OCI-LY7 (cell line): ENCODE data around the gene SLX4IP.

ENCODE experiments used
- EZH2phosphoT487 ChIP-seq: fragments of 200-600 bp; sonication (generic); IDR thresholded peaks from 2 replicates; pipeline ENCODE4 v1.6.1; 2018; ENCODE audit warnings: low read depth, borderline replicate concordance, mild to moderate bottlenecking, mixed run types, antibody characterized with exemption, low read length, moderate library complexity, mixed read lengths
- TF ChIP-seq, protein P1 (sequence below): fragments of 200-600 bp; sonication (generic); conservative IDR thresholded peaks from 2 replicates; pipeline ENCODE4 v1.5.1; 2014; ENCODE audit warnings: mild to moderate bottlenecking, antibody characterized with exemption, low read length, moderate library complexity, mixed read lengths

DNA sequence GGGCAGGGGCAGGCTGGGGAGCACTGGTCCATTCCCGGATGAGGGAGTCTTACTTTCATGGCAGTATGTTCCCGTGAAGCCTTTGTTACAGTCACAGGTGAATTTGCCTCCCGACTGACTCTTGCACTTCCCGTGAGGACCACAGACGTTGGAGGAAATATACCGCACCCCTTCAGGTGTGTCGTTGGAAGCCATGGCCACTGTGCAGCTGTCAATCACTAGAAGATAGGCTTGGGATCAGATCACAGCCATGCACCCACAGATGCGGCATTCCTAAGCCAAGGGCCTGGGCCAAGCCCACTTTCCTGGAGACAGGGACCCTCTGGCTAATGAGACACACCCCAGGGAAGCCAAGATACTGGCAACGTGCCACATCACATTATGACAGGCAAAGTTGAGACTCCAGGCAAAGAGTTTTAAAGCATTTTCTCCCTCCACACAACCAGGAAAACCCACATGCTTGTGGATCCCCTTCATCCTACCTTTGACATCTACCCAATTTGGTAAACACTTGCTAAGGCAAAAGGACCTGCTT lies 211.8 kb downstream of the SLX4IP start:
- TF ChIP-seq, protein P1, sequence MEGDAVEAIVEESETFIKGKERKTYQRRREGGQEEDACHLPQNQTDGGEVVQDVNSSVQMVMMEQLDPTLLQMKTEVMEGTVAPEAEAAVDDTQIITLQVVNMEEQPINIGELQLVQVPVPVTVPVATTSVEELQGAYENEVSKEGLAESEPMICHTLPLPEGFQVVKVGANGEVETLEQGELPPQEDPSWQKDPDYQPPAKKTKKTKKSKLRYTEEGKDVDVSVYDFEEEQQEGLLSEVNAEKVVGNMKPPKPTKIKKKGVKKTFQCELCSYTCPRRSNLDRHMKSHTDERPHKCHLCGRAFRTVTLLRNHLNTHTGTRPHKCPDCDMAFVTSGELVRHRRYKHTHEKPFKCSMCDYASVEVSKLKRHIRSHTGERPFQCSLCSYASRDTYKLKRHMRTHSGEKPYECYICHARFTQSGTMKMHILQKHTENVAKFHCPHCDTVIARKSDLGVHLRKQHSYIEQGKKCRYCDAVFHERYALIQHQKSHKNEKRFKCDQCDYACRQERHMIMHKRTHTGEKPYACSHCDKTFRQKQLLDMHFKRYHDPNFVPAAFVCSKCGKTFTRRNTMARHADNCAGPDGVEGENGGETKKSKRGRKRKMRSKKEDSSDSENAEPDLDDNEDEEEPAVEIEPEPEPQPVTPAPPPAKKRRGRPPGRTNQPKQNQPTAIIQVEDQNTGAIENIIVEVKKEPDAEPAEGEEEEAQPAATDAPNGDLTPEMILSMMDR, result no peak
- no peak for TF ChIP-seq EZH2phosphoT487
